HG03558 (cell line): ENCODE data around the gene SMG6.
"Not testable (repeated sequence)": the region's sequence is repeated elsewhere in the genome, so short reads cannot be mapped to it uniquely, and the experiment has no call there.

Source experiments
- ATAC-seq: cut with Tn5 transposase; IDR thresholded peaks from one replicate; pipeline ENCODE4 v1.9.1; 2021; ENCODE audit warnings: moderate number of reproducible peaks; ENCODE audit not compliant: unreplicated experiment; ENCODE audit errors: extremely low read depth

The SMG6 gene

GRCh38 chr17:2022647-2023240 lies 280.8 kb downstream of the SMG6 start:
- no peak for ATAC-seq

GRCh38 chr17:2020721-2021120 lies 282.9 kb downstream of the SMG6 start:
- ATAC-seq: no peak

- ATAC-seq: no peak
These were observed 283.9 kb downstream of the SMG6 start for GRCh38 chr17:2019723-2020122.

- ATAC-seq: no peak
These were observed 284.7 kb downstream of the SMG6 start for GRCh38 chr17:2018716-2019510.

- no peak for ATAC-seq
These were observed 286.2 kb downstream of the SMG6 start for GRCh38 chr17:2017274-2017941.

- ATAC-seq: no peak
These were observed 287.1 kb downstream of the SMG6 start for GRCh38 chr17:2016494-2016893.

GRCh38 chr17:2015314-2015713 lies 288.3 kb downstream of the SMG6 start:
- ATAC-seq: no peak

GRCh38 chr17:2013994-2014317 lies 289.6 kb downstream of the SMG6 start:
- no peak for ATAC-seq

GRCh38 chr17:2013220-2013993 lies 290.2 kb downstream of the SMG6 start:
- ATAC-seq: not testable (repeated sequence)

GRCh38 chr17:2012499-2012898 lies 291.1 kb downstream of the SMG6 start:
- no peak for ATAC-seq

GRCh38 chr17:2011411-2012371 lies 291.9 kb downstream of the SMG6 start:
- no peak for ATAC-seq
